PC-3 (cell line): ENCODE data around the gene UCK1.

Experiments used
- CTCF ChIP-seq: fragments of 300-600 bp; sonication (generic); conservative IDR thresholded peaks from 2 replicates; pipeline ENCODE4 v1.5.1; 2017; ENCODE audit warnings: antibody characterized with exemption, low read depth, mild to moderate bottlenecking, low read length
- EZH2 ChIP-seq: fragments of 300-600 bp; sonication (generic); IDR thresholded peaks from one replicate; pipeline ENCODE4 v1.6.1; 2017; ENCODE audit warnings: antibody characterized with exemption, mild to moderate bottlenecking, low read length; ENCODE audit not compliant: unreplicated experiment

DNA sequence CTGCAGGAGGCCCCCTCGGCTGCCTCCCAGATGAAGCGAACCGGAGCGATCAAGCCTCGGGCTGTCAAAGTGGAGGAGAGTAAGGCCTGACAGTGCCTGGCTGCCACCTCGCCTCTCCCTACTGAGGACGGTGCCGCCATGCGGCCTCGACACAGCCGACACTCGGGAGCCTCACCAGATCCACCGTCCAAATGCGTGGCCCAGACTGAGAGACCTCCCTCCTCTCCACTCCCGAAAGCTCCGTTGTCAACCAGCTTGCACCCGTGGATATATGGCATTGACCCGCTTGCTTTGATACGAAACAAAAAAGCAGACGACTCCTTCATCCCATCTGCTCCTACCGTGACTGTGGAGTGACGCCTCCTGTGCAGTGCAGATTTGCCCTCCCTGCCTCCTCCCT, 35.3 kb downstream of the UCK1 start:
- TF ChIP-seq CTCF (no peak), EZH2 (no peak)
